Right lobe of liver (tissue), 6 donors: ENCODE results near the gene KCNN3. TPM values are rescaled to one million over a fixed set of nuclear protein-coding genes. Genes with fewer than 3 reads are reported as not detected.
"Not testable (repeated sequence)": the region's sequence is repeated elsewhere in the genome, so short reads cannot be mapped to it uniquely, and the experiment has no call there.

ENCODE experiments used
- ATAC-seq, 4 donors: fragments of 200-7000 bp; cut with Tn5 transposase; one replicate each; pipeline ENCODE4 v1.9.1; 2020; ENCODE audit warnings: mild to moderate bottlenecking in 4 of 4, moderate library complexity in 4 of 4
- DNase-seq, 3 donors: peaks; one replicate each; pipeline ENCODE4 v3.0.0-alpha.2; 2020
- H3K27ac ChIP-seq, 3 donors: fragments of 200-600 bp; one replicate each; pipeline ENCODE4 v1.8.0; 2022
- H3K27me3 ChIP-seq, 2 donors: fragments of 200-600 bp; one replicate each; pipeline ENCODE4 v1.8.0; 2022
- H3K36me3 ChIP-seq, 4 donors: fragments of 200-600 bp; sonication (generic) in 1 of 4; one replicate each; pipeline versions ENCODE4 v1.5.1 to v1.8.0; 2017 to 2022; ENCODE audit warnings: control low read depth in 1 of 4
- H3K4me1 ChIP-seq, 4 donors: fragments of 200-600 bp; sonication (generic) in 1 of 4; one replicate each; pipeline versions ENCODE4 v1.5.1 to v1.8.0; 2017 to 2022; ENCODE audit warnings: control low read depth in 1 of 4
- H3K4me3 ChIP-seq, 3 donors: fragments of 200-600 bp; one replicate each; pipeline ENCODE4 v1.8.0; 2022
- H3K9me3 ChIP-seq, 4 donors: fragments of 200-600 bp; sonication (generic) in 1 of 4; one replicate each; pipeline versions ENCODE4 v1.5.1 to v1.8.0; 2017 to 2022; ENCODE audit warnings: control low read depth in 1 of 4
- POLR2A ChIP-seq: fragments of 450-650 bp; IDR thresholded peaks from one replicate; pipeline ENCODE4 v1.6.1; 2017; ENCODE audit warnings: antibody characterized with exemption, mild to moderate bottlenecking
- WGBS: methylation state at CpG from one replicate; pipeline ENCODE4 v1.1.6; 2018; ENCODE audit warnings: low coverage, low lambda C conversion rate; ENCODE audit not compliant: insufficient coverage; ENCODE audit errors: missing lambda C conversion rate; 5-methylcytosine and 5-hydroxymethylcytosine counted together
- intact Hi-C, 2 donors: fragments of 100-400 bp; cut with DNase I; formaldehyde crosslinking; loops; one replicate each; pipeline versions ENCODE4 v1.11.2 to v1.14.1; 2022
- total RNA-seq, 6 experiments: library from RNA; depleted of rRNA in 2 of 6; stranded (reverse); fragments of >200 nt in 2 of 6; fragmentation: NEBNext Ultra II Directional in 3 of 6; extraction: Animal tissue kit (Norgen Biotek cat#: 25700) in 3 of 6; gene quantifications; one replicate each; pipeline versions ENCODE4 v1.1.0 to v1.2.4, GENCODE V29; 2016 to 2023
- TF ChIP-seq, protein P1 (sequence below), 4 donors: fragments of 200-600 bp in 3 of 4; fragments of 450-650 bp in 1 of 4; IDR thresholded peaks; one replicate each; pipeline versions ENCODE4 v1.5.1 to v1.8.0; 2016 to 2022; ENCODE audit warnings: antibody characterized with exemption in 4 of 4, mild to moderate bottlenecking in 2 of 4
- donor health status: DM: no; HTN: yes; CAD: no.
- donor health status: DM: no; HTN: no; CAD: no.
- donor health status: DM: no; HTN: no; CAD: no.
- donor health status: DM: no; HTN: yes; CAD: no.
- donor health status: DM: no; HTN: yes; CAD: no.

KCNN3 gene
- total RNA-seq, 6 experiments from 2014 or later = 0.15 to 0.64 (median 0.32) TPM

DNA sequence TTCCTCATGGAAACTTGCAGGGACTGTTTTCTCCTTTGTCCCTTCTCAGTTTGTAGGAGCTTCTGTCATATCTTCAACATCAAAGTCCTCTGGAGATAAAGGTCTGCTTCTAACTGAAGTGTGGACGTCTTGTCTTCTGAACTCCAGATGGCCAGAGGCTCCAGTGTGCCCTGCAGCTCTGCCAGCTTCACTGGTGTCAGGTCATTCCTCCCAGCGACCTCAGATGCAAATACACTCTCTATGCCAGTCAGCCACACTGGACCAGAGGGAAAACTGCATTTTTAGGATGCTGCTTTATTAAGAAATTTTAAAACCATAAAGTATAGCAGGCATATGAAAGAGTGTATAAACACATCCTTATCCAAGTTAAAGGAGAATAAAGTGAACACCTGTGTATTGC, 183.6 kb downstream of the KCNN3 start:
- H3K4me3 ChIP-seq = no peak overlapping the region
- DNase-seq (no peak), ATAC-seq (peak in 1 of 4 donors; percentile 29)
- no peaks in the 10 kb centered on the region for H3K4me1 ChIP-seq
- intact Hi-C loops = no loop called here
- H3K27me3 ChIP-seq = no peaks in the 10 kb centered on the region
- WGBS = 21% methylated on average over 2 of the region's 2 CpGs
- TF ChIP-seq, protein P1, sequence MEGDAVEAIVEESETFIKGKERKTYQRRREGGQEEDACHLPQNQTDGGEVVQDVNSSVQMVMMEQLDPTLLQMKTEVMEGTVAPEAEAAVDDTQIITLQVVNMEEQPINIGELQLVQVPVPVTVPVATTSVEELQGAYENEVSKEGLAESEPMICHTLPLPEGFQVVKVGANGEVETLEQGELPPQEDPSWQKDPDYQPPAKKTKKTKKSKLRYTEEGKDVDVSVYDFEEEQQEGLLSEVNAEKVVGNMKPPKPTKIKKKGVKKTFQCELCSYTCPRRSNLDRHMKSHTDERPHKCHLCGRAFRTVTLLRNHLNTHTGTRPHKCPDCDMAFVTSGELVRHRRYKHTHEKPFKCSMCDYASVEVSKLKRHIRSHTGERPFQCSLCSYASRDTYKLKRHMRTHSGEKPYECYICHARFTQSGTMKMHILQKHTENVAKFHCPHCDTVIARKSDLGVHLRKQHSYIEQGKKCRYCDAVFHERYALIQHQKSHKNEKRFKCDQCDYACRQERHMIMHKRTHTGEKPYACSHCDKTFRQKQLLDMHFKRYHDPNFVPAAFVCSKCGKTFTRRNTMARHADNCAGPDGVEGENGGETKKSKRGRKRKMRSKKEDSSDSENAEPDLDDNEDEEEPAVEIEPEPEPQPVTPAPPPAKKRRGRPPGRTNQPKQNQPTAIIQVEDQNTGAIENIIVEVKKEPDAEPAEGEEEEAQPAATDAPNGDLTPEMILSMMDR (IDR thresholded peaks at IDR 0.05) = no peak
- no peak for TF ChIP-seq POLR2A
- no peaks in the 10 kb centered on the region for H3K9me3 ChIP-seq
- H3K36me3 ChIP-seq = no peaks in the 10 kb centered on the region
- H3K27ac ChIP-seq = no peak overlapping the region

DNA sequence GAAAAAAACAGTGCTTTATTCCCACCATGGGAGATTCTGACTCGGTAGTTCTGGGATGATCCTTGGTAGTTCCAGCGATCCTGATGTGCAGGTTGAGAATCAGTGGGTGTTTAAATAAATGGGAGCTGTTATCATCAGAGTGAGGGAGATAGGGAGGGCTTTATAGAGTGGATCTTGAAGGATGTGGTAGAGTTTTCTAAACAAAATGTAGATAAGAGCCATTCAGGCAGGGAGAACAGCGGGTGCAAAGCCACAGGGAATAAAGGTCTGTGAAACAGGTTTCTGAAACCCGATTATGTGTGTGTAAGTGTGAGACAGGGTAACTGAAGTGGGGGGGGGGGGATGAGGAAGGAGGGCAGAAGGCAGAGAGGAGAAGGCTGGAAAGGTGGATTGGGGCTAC, 186.3 kb downstream of the KCNN3 start:
- Histone ChIP-seq H3K4me1 (no peaks in the 10 kb centered on the region), H3K27me3 (no peaks in the 10 kb centered on the region), H3K9me3 (no peaks in the 10 kb centered on the region), H3K4me3 (no peak overlapping the region), H3K27ac (no peak overlapping the region), H3K36me3 (no peaks in the 10 kb centered on the region)
- intact Hi-C loops = no loop called here
- DNase-seq = no peak
- WGBS = 54% methylated on average over 3 of the region's 4 CpGs
- TF ChIP-seq, protein P1 (IDR thresholded peaks at IDR 0.05) = no peak
- TF ChIP-seq POLR2A = no peak
- no peak for ATAC-seq

DNA sequence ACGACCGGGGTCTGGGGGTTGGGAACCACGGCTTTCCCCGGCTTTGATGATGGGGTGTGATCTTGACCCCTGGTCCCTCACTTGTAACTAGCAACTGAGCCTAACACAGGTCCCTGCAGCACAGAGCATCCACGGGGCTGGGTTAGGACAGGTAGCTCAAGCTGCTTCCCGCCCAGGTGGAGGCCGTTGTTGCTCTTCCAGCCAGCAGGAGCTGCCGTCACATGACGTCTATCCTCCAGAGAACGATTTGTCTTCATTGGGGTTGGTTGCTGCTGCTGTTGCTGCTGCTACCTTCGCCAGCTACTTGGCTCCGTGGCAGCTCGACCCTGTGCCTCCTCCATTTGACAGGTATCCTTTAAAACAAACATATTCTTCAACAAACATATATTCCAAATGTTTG, 187.8 kb downstream of the KCNN3 start:
- Histone ChIP-seq H3K27ac (no peak overlapping the region), H3K9me3 (no peaks in the 10 kb centered on the region), H3K4me1 (no peaks in the 10 kb centered on the region), H3K4me3 (no peak overlapping the region), H3K27me3 (no peaks in the 10 kb centered on the region), H3K36me3 (no peaks in the 10 kb centered on the region)
- TF ChIP-seq POLR2A = no peak
- TF ChIP-seq, protein P1 (IDR thresholded peaks at IDR 0.05) = no peak
- ATAC-seq (no peak), DNase-seq (no peak)
- WGBS = 55% methylated on average over 5 of the region's 13 CpGs
- intact Hi-C loops = no loop called here

DNA sequence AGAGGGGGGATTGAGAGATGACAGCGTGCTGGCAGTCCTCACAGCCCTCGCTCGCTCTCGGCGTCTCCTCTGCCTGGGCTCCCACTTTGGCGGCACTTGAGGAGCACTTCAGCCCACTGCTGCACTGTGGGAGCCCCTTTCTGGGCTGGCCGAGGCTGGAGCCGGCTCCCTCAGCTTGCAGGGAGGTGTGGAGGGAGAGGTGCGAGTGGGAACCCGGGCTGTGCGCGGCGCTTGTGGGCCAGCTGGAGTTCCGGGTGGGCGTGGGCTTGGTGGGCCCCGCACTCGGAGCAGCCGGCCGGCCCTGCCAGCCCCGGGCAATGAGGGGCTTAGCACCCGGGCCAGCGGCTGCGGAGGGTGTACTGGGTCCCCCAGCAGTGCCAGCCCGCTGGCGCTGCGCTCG, 192.2 kb downstream of the KCNN3 start:
- not testable (repeated sequence) for ATAC-seq, H3K36me3 ChIP-seq, H3K4me3 ChIP-seq, H3K27ac ChIP-seq, H3K4me1 ChIP-seq, H3K27me3 ChIP-seq, DNase-seq, H3K9me3 ChIP-seq
- intact Hi-C loops = loop anchor here in 1 of 2 donors (10.0 kb wide), 1 partner anchor 77 kb away; no protein-coding TSS in a partner anchor
- WGBS = no CpG with 5 or more reads among the region's 27 CpGs

DNA sequence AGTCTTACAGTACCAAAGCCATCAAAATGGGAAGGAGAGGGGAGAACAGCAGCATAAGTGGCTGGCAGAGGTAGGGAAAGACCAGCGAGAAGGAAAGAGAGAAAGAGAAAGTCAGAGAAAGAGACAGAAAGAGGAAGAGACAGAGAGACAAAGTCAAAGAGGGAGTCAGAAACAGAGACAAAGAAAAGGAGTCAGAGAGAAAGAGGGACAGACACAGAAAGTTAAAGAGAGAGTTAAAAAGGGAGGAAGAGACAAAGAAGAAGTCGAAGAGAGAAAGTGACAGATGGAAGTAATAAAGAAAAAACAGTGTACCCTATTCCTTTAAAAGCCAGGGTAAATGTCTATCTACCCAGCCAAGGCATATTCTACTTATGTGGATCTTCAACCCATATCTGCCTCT, 193.2 kb downstream of the KCNN3 start:
- H3K36me3 ChIP-seq, ATAC-seq, H3K27me3 ChIP-seq, H3K4me1 ChIP-seq, H3K27ac ChIP-seq, DNase-seq, H3K4me3 ChIP-seq, H3K9me3 ChIP-seq: not testable (repeated sequence)
- intact Hi-C loops = loop anchor here in 1 of 2 donors (10.0 kb wide), 1 partner anchor 78 kb away; no protein-coding TSS in a partner anchor
- 36% methylated on average over 2 of the region's 2 CpGs for WGBS

DNA sequence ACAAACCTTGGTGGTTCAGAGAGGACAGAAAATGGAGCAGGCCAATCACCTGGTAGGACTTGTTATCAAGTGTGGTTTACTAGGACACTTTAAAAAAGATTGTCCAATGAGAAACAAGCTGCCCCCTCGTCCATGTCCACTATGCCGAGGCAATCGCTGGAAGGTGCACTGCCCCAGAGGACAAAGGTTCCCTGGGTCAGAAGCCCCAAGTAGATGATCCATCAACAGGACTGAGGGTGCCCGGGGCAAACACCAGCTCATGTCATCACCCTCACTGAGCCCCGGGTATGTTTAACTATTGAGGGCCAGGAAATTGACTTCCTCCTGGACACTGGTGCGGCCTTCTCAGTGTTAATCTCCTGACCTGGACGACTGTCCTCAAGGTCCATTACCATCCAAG, 195.6 kb downstream of the KCNN3 start:
- H3K9me3 ChIP-seq, H3K4me1 ChIP-seq, H3K27ac ChIP-seq, H3K27me3 ChIP-seq, H3K36me3 ChIP-seq, H3K4me3 ChIP-seq, ATAC-seq: not testable (repeated sequence)
- 3% methylated on average over 5 of the region's 7 CpGs for WGBS
- peak in 2 of 3 donors; percentile 36 to 74 for DNase-seq
- intact Hi-C loops = loop anchor here in 1 of 2 donors (10.0 kb wide), 1 partner anchor 80 kb away; no protein-coding TSS in a partner anchor

DNA sequence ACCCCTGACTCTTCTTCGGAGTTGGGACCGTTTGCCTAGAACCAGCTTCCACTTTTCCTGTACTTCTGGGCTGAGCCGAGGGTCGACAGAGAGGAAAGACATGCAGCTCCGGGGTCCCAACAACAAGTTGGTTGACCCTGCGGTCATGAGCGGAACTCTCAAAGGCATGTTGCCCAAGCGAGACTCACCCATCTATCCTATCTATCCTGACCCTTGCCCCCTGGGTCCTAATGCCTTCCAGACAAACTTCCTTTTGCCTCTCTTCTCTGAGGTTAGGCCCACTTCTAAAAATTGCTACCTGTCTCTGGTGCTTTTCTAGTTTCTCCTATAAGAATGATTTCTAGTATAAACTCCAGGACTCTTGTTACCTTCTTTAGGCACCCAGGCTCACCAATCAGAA, 197.8 kb downstream of the KCNN3 start:
- ATAC-seq = not testable (repeated sequence)
- WGBS = 72% methylated on average over 3 of the region's 8 CpGs

DNA sequence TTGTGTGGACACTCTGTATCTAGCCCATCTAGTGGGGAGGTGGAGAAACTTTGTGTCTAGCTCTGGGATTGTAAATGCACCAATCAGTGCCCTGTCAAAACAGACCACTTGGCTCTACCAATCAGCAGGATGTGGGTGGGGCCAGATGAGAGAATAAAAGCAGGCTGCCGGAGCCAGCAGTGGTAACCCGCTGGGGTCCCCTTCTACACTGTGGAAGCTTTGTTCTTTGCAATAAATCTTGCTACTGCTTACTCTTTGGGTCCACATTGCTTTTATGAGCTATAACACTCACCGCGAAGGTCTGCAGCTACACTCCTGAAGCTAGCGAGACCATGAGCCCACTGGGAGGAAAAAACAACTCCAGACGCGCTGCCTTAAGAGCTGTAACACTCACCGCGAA, 198.7 kb downstream of the KCNN3 start:
- not testable (repeated sequence) for H3K4me3 ChIP-seq, ATAC-seq, H3K27me3 ChIP-seq, H3K4me1 ChIP-seq, DNase-seq, H3K36me3 ChIP-seq, H3K27ac ChIP-seq, H3K9me3 ChIP-seq
- 79% methylated on average over 8 of the region's 9 CpGs for WGBS
- intact Hi-C loops = loop anchor here in 1 of 2 donors (10.0 kb wide), 1 partner anchor 83 kb away; no protein-coding TSS in a partner anchor

More for the DNA sequence above, 197.8 kb downstream of the KCNN3 start:
- not testable (repeated sequence) for H3K4me1 ChIP-seq, DNase-seq, H3K4me3 ChIP-seq, H3K9me3 ChIP-seq, H3K36me3 ChIP-seq, H3K27ac ChIP-seq, H3K27me3 ChIP-seq
- intact Hi-C loops = loop anchor here in 1 of 2 donors (10.0 kb wide), 1 partner anchor 83 kb away; no protein-coding TSS in a partner anchor
